ENCODE data around the gene NEUROG2.
"Not testable (repeated sequence)": the region's sequence is repeated elsewhere in the genome, so short reads cannot be mapped to it uniquely, and the experiment has no call there.

Gene NEUROG2

DNA sequence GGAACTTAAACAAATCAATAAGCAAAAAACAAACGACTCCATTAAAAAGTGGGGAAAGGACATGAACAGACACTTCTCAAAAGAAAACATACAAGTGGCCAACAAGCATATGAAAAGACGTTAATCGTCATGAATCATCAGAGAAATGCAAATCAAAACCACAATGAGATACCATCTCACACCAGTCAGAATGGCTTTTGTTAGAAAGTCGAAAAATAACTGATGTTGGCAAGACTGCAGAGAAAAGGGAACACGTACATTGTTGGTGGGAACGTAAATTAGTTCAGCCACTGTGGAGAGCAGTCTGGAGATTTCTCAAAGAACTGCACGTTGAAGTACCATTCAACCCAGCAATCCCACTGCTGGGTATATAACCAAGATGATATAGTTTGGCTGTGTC, 23.7 kb downstream of the NEUROG2 start:
- DNase-seq (ENCODE audit: low spot score) (no peak), FAIRE-seq (no peak)

DNA sequence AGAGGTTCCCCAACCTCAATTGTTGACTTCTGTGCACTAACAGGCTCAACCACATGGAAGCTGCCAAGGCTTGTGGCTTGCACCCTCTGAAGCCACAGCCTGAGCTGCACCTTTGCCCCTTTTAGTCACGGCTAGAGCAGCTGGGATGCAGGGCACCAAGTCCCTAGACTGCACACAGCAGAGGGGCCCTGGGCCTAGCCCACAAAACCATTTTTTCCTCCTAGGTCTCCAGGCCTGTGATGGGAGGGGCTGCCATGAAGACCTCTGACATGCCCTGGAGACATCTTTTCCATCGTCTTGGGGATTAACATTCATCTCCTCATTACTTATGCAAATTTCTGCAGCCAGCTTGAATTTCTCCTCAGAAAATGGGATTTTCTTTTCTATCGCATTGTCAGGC, 25.2 kb downstream of the NEUROG2 start:
- FAIRE-seq; DNase-seq (ENCODE audit: low spot score): not testable (repeated sequence)

DNA sequence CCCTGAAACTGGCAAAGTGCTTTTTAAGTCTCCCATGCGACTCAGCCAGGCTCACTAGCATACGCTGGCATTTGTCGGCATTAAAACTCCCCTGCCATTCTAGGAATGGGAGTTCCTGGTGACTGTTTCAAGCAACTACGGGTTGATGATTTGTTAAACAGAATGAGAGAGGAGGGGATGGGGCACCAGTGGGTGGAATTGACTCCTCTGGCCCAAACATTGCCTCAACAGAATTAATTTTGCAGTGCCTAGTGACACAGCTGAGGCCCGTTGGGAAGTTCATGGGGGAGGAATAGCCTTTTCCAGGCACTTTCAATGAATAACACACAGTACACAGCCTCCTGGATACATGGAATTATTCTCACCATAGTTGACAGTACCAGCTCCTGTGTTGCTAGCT, 30.1 kb downstream of the NEUROG2 start:
- FAIRE-seq (no peak), DNase-seq (ENCODE audit: low spot score) (no peak)

DNA sequence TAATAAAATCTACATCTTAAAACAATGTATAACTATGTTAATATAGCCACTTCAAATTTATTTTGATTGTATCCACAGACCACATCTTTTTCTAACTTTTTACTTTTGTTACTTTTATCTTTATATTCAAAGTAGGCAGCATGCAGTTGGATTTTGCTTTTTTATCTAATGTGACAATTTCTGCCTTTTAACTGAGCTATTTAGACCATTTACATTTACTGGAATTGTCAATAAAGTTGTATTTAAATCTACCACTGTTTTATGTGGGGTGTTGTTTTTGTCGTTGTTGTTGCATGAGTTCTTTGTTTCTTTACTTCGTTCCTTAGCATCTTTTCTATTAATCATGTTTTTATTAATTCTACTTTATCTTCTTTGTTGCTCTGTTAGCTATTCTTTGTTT, 42.0 kb downstream of the NEUROG2 start:
- DNase-seq (ENCODE audit: low spot score) (no peak), FAIRE-seq (no peak)

DNA sequence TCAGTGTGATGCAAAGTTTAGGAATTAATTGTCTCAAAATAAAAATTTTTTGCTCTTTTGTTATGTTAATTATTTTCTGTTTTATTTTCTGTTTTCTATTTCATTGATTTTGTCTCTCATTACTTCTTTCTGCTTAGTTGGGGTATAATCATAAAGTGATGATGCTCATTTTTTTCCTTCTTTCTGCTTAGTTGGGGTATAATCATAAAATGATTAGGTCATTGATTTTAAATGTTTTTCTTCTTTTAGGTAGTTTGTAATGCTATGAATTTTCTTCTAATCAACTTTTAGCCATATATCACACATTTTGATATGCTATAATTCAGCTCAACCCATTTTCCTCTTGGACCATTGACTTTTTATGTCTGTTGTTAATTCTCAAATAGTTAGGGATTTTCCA, 43.7 kb downstream of the NEUROG2 start:
- DNase-seq (ENCODE audit: low spot score) (no peak), FAIRE-seq (no peak)
